Activated T-helper 1 cell treated with Interleukin-2 at 50 U/mL for 16 hours (primary cell): ENCODE results near the gene TMEM126A.

ENCODE experiments used
- DNase-seq: peaks from one replicate; pipeline ENCODE4 v3.0.0-alpha.2; 2020; ENCODE audit warnings: low read depth

Gene TMEM126A

GRCh38 chr11:85695546-85695945 lies 47.8 kb downstream of the TMEM126A start:
- no peak for DNase-seq

DNA sequence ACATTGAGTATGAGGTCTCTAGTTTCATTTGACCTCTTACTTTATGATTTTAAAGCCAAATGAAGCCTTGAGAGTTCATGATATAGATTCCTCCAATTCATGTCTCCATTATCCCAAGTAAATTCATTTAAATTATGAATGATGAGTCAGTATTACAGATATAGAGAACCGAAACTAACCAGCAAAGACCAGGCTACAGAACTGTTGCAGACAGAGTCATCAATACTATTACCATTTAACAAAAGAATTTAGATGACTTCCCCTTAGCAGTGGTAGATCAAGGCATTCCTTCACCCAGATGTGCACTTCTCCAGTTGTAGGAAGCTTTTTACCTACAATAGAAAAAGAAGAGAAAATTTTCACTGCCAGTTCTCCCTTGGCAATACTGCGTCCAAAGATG lies 50.0 kb downstream of the TMEM126A start:
- DNase-seq: no peak

- no peak for DNase-seq
These were observed 50.4 kb downstream of the TMEM126A start for GRCh38 chr11:85698195-85698594.

DNA sequence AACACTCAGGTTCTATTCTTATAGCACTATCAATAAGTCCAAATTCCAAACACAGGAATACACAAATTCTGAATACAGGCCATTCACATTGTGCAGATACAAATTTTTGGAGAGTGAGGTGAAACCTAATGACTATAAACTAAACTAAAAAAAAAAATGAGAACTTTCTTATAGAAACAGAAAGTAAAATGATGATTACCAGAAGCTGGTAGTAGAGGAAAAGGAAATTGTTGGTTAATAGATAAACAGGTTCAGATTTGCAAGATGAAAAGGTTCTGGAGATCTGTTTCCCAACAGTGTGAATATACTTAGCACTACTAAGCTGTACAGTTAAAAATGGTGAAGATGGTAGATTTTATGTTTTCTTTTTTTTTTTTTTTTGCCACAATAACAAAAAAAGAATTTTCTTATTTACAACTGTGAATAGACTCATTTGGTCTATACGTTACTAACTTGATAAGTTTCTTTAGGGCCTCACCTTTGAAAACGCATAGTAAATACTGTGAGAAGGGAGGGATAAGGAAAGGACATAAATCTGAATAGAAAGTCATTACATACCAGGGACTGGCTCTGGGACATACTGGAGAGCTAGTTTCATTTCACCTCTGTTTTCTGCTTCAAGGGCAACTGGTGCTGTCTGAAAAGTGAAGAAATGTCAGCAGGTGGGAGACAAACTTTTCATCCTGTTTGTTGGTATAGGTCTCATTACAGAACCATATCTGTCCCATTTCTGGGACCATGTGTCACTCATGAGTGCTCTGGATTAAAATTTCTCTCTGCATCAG lies 52.4 kb downstream of the TMEM126A start:
- DNase-seq: no peak

- no peak for DNase-seq
These were observed 57.2 kb downstream of the TMEM126A start for GRCh38 chr11:85704967-85705366.

GRCh38 chr11:85705800-85706199 lies 58.0 kb downstream of the TMEM126A start:
- DNase-seq: no peak
